ENCODE results near the gene PRDM16. TPM values are rescaled to one million over a fixed set of nuclear protein-coding genes. Genes with fewer than 3 reads are reported as not detected.

Gene PRDM16
- total RNA-seq, 1 experiment from 2014 or later = 22.3 TPM

GRCh38 chr1:3433596-3434320 is 364.8 kb downstream of the PRDM16 start:
- no TSS peak for BruUV-seq (replicated peaks)

GRCh38 chr1:3434406-3435110 is 365.6 kb downstream of the PRDM16 start:
- Histone ChIP-seq H3K4me3 (ENCODE audit: low read depth in 2 of 2, low read length in 2 of 2) (no peak overlapping the region), H3K9me3 (ENCODE audit: control insufficient read depth, insufficient read depth, low read depth, low read length) (no peaks in the 10 kb centered on the region), H3K36me3 (ENCODE audit: control insufficient read depth, insufficient read depth, low read length) (no peaks in the 10 kb centered on the region), H3K27me3 (ENCODE audit: control insufficient read depth, insufficient read depth, low read length) (no peaks in the 10 kb centered on the region), H3K4me1 (ENCODE audit: control insufficient read depth, insufficient read depth, low read length) (no peaks in the 10 kb centered on the region), H3K27ac (ENCODE audit: low read length) (no peak overlapping the region)
- TF ChIP-seq, protein P1, sequence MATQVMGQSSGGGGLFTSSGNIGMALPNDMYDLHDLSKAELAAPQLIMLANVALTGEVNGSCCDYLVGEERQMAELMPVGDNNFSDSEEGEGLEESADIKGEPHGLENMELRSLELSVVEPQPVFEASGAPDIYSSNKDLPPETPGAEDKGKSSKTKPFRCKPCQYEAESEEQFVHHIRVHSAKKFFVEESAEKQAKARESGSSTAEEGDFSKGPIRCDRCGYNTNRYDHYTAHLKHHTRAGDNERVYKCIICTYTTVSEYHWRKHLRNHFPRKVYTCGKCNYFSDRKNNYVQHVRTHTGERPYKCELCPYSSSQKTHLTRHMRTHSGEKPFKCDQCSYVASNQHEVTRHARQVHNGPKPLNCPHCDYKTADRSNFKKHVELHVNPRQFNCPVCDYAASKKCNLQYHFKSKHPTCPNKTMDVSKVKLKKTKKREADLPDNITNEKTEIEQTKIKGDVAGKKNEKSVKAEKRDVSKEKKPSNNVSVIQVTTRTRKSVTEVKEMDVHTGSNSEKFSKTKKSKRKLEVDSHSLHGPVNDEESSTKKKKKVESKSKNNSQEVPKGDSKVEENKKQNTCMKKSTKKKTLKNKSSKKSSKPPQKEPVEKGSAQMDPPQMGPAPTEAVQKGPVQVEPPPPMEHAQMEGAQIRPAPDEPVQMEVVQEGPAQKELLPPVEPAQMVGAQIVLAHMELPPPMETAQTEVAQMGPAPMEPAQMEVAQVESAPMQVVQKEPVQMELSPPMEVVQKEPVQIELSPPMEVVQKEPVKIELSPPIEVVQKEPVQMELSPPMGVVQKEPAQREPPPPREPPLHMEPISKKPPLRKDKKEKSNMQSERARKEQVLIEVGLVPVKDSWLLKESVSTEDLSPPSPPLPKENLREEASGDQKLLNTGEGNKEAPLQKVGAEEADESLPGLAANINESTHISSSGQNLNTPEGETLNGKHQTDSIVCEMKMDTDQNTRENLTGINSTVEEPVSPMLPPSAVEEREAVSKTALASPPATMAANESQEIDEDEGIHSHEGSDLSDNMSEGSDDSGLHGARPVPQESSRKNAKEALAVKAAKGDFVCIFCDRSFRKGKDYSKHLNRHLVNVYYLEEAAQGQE (IDR thresholded peaks at IDR 0.05; ENCODE audit: insufficient read depth in 1 of 2, low read depth in 2 of 2, low read length in 1 of 2) = no peak
- TF ChIP-seq, protein P2, sequence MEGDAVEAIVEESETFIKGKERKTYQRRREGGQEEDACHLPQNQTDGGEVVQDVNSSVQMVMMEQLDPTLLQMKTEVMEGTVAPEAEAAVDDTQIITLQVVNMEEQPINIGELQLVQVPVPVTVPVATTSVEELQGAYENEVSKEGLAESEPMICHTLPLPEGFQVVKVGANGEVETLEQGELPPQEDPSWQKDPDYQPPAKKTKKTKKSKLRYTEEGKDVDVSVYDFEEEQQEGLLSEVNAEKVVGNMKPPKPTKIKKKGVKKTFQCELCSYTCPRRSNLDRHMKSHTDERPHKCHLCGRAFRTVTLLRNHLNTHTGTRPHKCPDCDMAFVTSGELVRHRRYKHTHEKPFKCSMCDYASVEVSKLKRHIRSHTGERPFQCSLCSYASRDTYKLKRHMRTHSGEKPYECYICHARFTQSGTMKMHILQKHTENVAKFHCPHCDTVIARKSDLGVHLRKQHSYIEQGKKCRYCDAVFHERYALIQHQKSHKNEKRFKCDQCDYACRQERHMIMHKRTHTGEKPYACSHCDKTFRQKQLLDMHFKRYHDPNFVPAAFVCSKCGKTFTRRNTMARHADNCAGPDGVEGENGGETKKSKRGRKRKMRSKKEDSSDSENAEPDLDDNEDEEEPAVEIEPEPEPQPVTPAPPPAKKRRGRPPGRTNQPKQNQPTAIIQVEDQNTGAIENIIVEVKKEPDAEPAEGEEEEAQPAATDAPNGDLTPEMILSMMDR (IDR thresholded peaks at IDR 0.05) = no peak
- TF ChIP-seq SIN3A (IDR thresholded peaks at IDR 0.05; ENCODE audit: borderline replicate concordance, insufficient read depth, low read depth, low read length) (no peak), POLR2AphosphoS5 (IDR thresholded peaks at IDR 0.05; ENCODE audit: low read depth, low read length) (no peak), TCF7L2 (IDR thresholded peaks at IDR 0.05; ENCODE audit: low read depth, low read length) (no peak)
- intact Hi-C loops (cut with micrococcal nuclease; ENCODE audit: unreplicated experiment) = no loop called here
- CTCF ChIA-PET = no interaction called here
- no peak for DNase-seq (ENCODE audit: low read depth, low spot score)
- ATAC-seq = no peak
- BruUV-seq (replicated peaks) = no TSS peak
- in situ Hi-C loops (cut with HindIII; ENCODE audit: low pct_unique_long_range_greater_than_20kb, low sequenced_read_pairs) = no loop called here
- POLR2A ChIA-PET = interaction anchor here (0.7 kb wide), 1 partner anchor 818 kb away, joined by 3 read pairs; no protein-coding TSS in a partner anchor

More at GRCh38 chr1:3433596-3434320, 364.8 kb downstream of the PRDM16 start:
- Histone ChIP-seq H3K27me3 (ENCODE audit: control insufficient read depth, insufficient read depth, low read length) (no peaks in the 10 kb centered on the region), H3K4me3 (ENCODE audit: low read depth in 2 of 2, low read length in 2 of 2) (no peak overlapping the region), H3K27ac (ENCODE audit: low read length) (no peak overlapping the region), H3K9me3 (ENCODE audit: control insufficient read depth, insufficient read depth, low read depth, low read length) (no peaks in the 10 kb centered on the region), H3K4me1 (ENCODE audit: control insufficient read depth, insufficient read depth, low read length) (no peaks in the 10 kb centered on the region), H3K36me3 (ENCODE audit: control insufficient read depth, insufficient read depth, low read length) (no peaks in the 10 kb centered on the region)
- DNase-seq (ENCODE audit: low read depth, low spot score) = no peak
- no peak for ATAC-seq
- intact Hi-C loops (cut with micrococcal nuclease; ENCODE audit: unreplicated experiment) (no loop called here), in situ Hi-C loops (cut with HindIII; ENCODE audit: low pct_unique_long_range_greater_than_20kb, low sequenced_read_pairs) (no loop called here)
- ChIA-PET CTCF (no interaction called here), POLR2A (interaction anchor here (0.7 kb wide), 1 partner anchor 817 kb away, joined by 3 read pairs; no protein-coding TSS in a partner anchor)
- TF ChIP-seq, protein P2 (IDR thresholded peaks at IDR 0.05) = no peak
- TF ChIP-seq POLR2AphosphoS5 (IDR thresholded peaks at IDR 0.05; ENCODE audit: low read depth, low read length) = no peak
